Activated T-cell treated with anti-CD3 and anti-CD28 coated beads for 4 hours (primary cell): ENCODE data around the gene NPW.
A peak's percentile ranks its signal among the peaks of the same experiment; 100 is the strongest.
"Not testable (repeated sequence)": the region's sequence is repeated elsewhere in the genome, so short reads cannot be mapped to it uniquely, and the experiment has no call there.

ENCODE experiments used
- DNase-seq: peaks from one replicate; pipeline ENCODE4 v3.0.0-alpha.2; 2020

NPW gene

GRCh38 chr16:2023092-2024031 is 3.8 kb downstream of the NPW start:
- peak; percentile 98 for DNase-seq

GRCh38 chr16:2024032-2024420 is 4.4 kb downstream of the NPW start:
- no peak for DNase-seq

GRCh38 chr16:2025251-2025650 is 5.7 kb downstream of the NPW start:
- DNase-seq = no peak

- no peak for DNase-seq
These were observed 6.4 kb downstream of the NPW start for GRCh38 chr16:2025878-2026460.

- DNase-seq = no peak
These were observed 7.0 kb downstream of the NPW start, which contains the start of gene NHERF2 for GRCh38 chr16:2026461-2027023. NHERF2 (plus strand) TSS chr16:2026902; CDS start chr16:2027006, 104 bp downstream.

GRCh38 chr16:2027024-2028010 is 7.7 kb downstream of the NPW start:
- no peak for DNase-seq

GRCh38 chr16:2028146-2028545 is 8.6 kb downstream of the NPW start:
- DNase-seq = no peak

GRCh38 chr16:2028620-2029220 is 9.1 kb downstream of the NPW start:
- DNase-seq = no peak

GRCh38 chr16:2029350-2029749 is 9.8 kb downstream of the NPW start:
- DNase-seq = no peak

GRCh38 chr16:2030036-2030435 is 10.5 kb downstream of the NPW start:
- DNase-seq = no peak

- no peak for DNase-seq
These were observed 11.5 kb downstream of the NPW start for GRCh38 chr16:2031081-2031577.

- no peak for DNase-seq
These were observed 12.9 kb downstream of the NPW start for GRCh38 chr16:2032285-2033056.

GRCh38 chr16:2033057-2033908 is 13.7 kb downstream of the NPW start:
- DNase-seq = no peak

- DNase-seq = not testable (repeated sequence)
These were observed 14.5 kb downstream of the NPW start for GRCh38 chr16:2033909-2034695.

GRCh38 chr16:2034696-2035430 is 15.3 kb downstream of the NPW start:
- DNase-seq = no peak

GRCh38 chr16:2035431-2036199 is 16.0 kb downstream of the NPW start:
- DNase-seq = no peak

GRCh38 chr16:2036200-2036966 is 16.8 kb downstream of the NPW start:
- no peak for DNase-seq
